Ishikawa (cell line): ENCODE data around the gene SPATA2.

Experiments
- CEBPB ChIP-seq: IDR thresholded peaks from 2 replicates; pipeline ENCODE4 v1.6.1; 2012
- EGR1 ChIP-seq: IDR thresholded peaks from 2 replicates; pipeline ENCODE4 v1.6.1; 2012
- EP300 ChIP-seq: IDR thresholded peaks from 2 replicates; pipeline ENCODE4 v1.6.1; 2012; ENCODE audit warnings: borderline replicate concordance
- FOXM1 ChIP-seq: IDR thresholded peaks from 2 replicates; pipeline ENCODE4 v1.6.1; 2012; ENCODE audit warnings: low read depth, borderline replicate concordance
- NFIC ChIP-seq: IDR thresholded peaks from 2 replicates; pipeline ENCODE4 v1.6.1; 2012
- RAD21 ChIP-seq: IDR thresholded peaks from 2 replicates; pipeline ENCODE4 v1.6.1; 2012; ENCODE audit warnings: low read depth
- TAF1 ChIP-seq: IDR thresholded peaks from 2 replicates; pipeline ENCODE4 v1.6.1; 2012; ENCODE audit warnings: low read depth, mild to moderate bottlenecking
- YY1 ChIP-seq: IDR thresholded peaks from 2 replicates; pipeline ENCODE4 v1.6.1; 2012; ENCODE audit warnings: low read depth
- TF ChIP-seq, protein P1 (sequence below): IDR thresholded peaks from 2 replicates; pipeline ENCODE4 v1.6.1; 2012

DNA sequence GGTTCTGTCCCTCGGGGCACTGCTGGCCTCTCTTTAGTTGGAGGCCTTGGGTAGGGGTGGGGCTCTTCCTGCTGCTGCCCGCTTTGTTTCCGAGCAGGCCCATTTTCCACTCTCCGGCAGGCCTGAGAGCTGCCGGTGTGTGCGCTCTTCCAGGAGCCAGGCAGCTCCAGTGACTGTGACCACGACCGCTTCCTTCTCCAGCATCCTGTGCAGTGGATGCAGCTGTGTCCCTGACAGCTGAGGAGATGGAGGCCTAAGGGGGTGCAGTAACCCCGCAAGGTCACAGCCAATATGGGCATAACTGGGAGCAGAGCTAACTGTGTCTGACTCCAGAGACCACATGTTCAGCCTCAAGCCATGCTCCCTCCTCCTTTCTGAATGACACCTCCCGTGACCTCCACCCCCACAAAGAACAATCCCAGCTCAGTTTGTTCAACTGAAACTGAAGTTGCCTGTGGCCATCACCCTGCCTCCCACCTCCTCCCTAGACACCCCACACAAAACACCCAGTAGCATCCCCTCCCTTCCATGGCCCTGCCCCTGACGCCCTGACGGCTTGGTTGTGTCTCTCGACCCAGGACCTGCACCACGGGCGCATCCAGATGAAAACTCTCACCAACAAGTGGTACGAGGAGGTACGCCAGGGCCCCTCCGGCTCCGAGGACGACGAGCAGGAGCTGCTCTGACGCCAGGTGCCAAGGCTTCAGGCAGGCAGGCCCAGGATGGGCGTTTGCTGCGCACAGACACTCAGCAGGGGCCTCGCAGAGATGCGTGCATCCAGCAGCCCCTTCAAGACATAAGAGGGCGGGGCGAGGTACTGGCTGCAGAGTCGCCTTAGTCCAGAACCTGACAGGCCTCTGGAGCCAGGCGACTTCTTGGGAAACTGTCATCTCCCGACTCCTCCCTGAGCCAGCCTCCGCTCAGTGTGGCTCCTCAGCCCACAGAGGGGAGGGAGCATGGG is 27.8 kb downstream of the SPATA2 start:
- no peak for TF ChIP-seq TAF1
- no peak for TF ChIP-seq EP300
- no peak for TF ChIP-seq RAD21
- TF ChIP-seq, protein P1, sequence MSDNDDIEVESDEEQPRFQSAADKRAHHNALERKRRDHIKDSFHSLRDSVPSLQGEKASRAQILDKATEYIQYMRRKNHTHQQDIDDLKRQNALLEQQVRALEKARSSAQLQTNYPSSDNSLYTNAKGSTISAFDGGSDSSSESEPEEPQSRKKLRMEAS: no peak
- no peak for TF ChIP-seq YY1
- no peak for TF ChIP-seq CEBPB
- no peak for TF ChIP-seq EGR1
- TF ChIP-seq NFIC: no peak
- no peak for TF ChIP-seq FOXM1
